Mammary epithelial cell (primary cell): ENCODE results near the gene PDLIM7.

Experiments
- CTCF ChIP-seq, 2 donors: IDR thresholded peaks in 1 of 2; conservative IDR thresholded peaks in 1 of 2; 2 replicates each; pipeline ENCODE4 v1.5.1; 2011 to 2012; ENCODE audit warnings: inconsistent platforms in 2 of 2, low read length in 2 of 2, mild to moderate bottlenecking in 2 of 2, control low read depth in 1 of 2, low read depth in 1 of 2; ENCODE audit not compliant: insufficient read depth in 1 of 2; ENCODE audit errors: extremely low read depth in 1 of 2
- EZH2 ChIP-seq: IDR thresholded peaks from 2 replicates; pipeline ENCODE4 v1.6.1; 2012; ENCODE audit warnings: low read length, inconsistent platforms, borderline replicate concordance

DNA sequence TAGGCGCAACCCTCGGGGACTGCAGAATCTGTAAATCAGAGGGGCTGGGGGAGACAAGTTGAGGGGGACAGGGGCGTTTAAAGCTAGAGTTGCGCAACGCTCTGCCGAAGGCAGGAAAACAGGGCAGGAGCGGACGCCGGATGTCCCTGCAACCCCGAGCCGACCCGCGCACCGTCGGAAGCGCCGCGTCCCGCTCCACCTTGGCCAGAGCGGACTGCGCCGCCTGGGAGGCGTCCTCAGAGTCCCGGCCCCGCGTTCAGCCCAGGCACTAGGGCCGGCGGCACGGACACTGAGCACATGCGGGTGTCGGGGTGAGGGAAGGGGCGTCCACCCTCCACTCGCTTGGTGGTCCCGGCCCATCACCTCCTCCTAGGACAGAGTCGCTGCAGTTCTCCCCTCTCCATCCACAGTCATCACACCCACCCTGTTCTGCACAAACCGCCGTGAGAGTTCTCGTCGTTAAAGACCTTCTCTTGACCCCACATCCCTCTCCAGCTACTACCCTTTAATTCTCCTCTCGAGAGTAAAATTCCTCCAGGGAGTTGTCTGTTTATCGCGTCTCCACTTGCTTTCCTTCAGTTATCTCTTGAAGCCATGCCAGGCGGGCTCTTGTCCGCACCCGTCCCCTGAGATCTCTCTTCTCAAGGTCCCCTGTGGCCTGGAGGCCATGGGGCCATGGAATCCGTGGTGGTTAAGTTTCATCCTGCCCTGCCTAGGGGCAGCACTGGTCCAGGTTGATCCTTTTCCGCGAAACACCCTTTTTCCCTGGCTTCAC lies 796 bp upstream of the PDLIM7 start:
- TF ChIP-seq CTCF (conservative IDR thresholded peaks at IDR 0.05 in 1 of 2, IDR thresholded peaks at IDR 0.05 in 1 of 2; ENCODE audit: extremely low read depth in 1 of 2, insufficient read depth in 1 of 2, low read depth in 1 of 2, low read length in 2 of 2) (no peak), EZH2 (no peak)
